WTC11 (cell line): ENCODE measurements around the gene KRT76. TPM values are rescaled to one million over a fixed set of nuclear protein-coding genes. Genes with fewer than 3 reads are reported as not detected.

ENCODE experiments used
- ATAC-seq: fragments of 200-7000 bp; cut with Tn5 transposase; 2 replicates; pipeline ENCODE4 v1.10.0; 2021; ENCODE audit warnings: mild to moderate bottlenecking, moderate library complexity
- CTCF ChIA-PET: fragments of 300-600 bp; sonication (Branson Sonifier 250); formaldehyde crosslinking; loops from one replicate; lab custom pipeline; 2021; ENCODE audit warnings: antibody characterized with exemption; lab: Charles Lee
- POLR2A ChIA-PET: fragments of 350-600 bp; sonication (Branson Sonifier 250); formaldehyde crosslinking; loops from one replicate; lab custom pipeline; 2021; ENCODE audit warnings: antibody characterized with exemption; lab: Charles Lee
- DNase-seq: peaks from one replicate; pipeline ENCODE4 v3.0.0; 2021; ENCODE audit warnings: low spot score
- H3K27ac Mint-ChIP-seq: 2 replicates; pipeline ENCODE4 v1.8.0; 2021; ENCODE audit warnings: mixed read lengths
- H3K27me3 Mint-ChIP-seq: 2 replicates; pipeline ENCODE4 v1.8.0; 2021; ENCODE audit warnings: low read depth, mild to moderate bottlenecking, moderate library complexity, mixed read lengths
- H3K36me3 Mint-ChIP-seq: 2 replicates; pipeline ENCODE4 v1.8.0; 2021; ENCODE audit warnings: mixed read lengths
- H3K4me1 Mint-ChIP-seq: 2 replicates; pipeline ENCODE4 v1.8.0; 2022; ENCODE audit warnings: mixed read lengths
- H3K4me3 Mint-ChIP-seq: 2 replicates; pipeline ENCODE4 v1.8.0; 2021; ENCODE audit warnings: mild to moderate bottlenecking, moderate library complexity, mixed read lengths
- H3K9me3 Mint-ChIP-seq: 2 replicates; pipeline ENCODE4 v1.8.0; 2021; ENCODE audit warnings: mixed read lengths
- ATF1 ChIP-seq: sonication (generic); formaldehyde crosslinking; IDR thresholded peaks from 2 replicates; pipeline ENCODE4 v1.8.1; 2023; ENCODE audit warnings: mild to moderate bottlenecking, moderate library complexity, missing genetic modification reagents
- E2F1 ChIP-seq: sonication (generic); formaldehyde crosslinking; IDR thresholded peaks from 2 replicates; pipeline ENCODE4 v1.8.0; 2022; ENCODE audit warnings: mild to moderate bottlenecking, missing genetic modification reagents
- E2F4 ChIP-seq: sonication (generic); formaldehyde crosslinking; IDR thresholded peaks from 2 replicates; pipeline ENCODE4 v1.8.1; 2022; ENCODE audit warnings: low read depth, mild to moderate bottlenecking, moderate library complexity, missing genetic modification reagents, borderline replicate concordance
- FOXJ3 ChIP-seq: sonication (generic); formaldehyde crosslinking; IDR thresholded peaks from 2 replicates; pipeline ENCODE4 v1.9.0; 2021; ENCODE audit warnings: missing genetic modification reagents, mild to moderate bottlenecking, borderline replicate concordance
- GTF2I ChIP-seq: fragments of 250-450 bp; sonication (Bioruptor Pico); conservative IDR thresholded peaks from 2 replicates; pipeline ENCODE4 v1.4.0; 2021; ENCODE audit warnings: mild to moderate bottlenecking
- KAT7 ChIP-seq: sonication (generic); formaldehyde crosslinking; IDR thresholded peaks from 2 replicates; pipeline ENCODE4 v1.8.1; 2023; ENCODE audit warnings: missing genetic modification reagents, mild to moderate bottlenecking, borderline replicate concordance
- NFE2L1 ChIP-seq: sonication (generic); formaldehyde crosslinking; IDR thresholded peaks from 2 replicates; pipeline ENCODE4 v1.8.1; 2023; ENCODE audit warnings: missing genetic modification reagents
- PRRX2 ChIP-seq: fragments of 250-450 bp; sonication (Bioruptor Pico); IDR thresholded peaks from 2 replicates; pipeline ENCODE4 v1.8.0; 2021; ENCODE audit warnings: mild to moderate bottlenecking
- RELA ChIP-seq: sonication (generic); formaldehyde crosslinking; IDR thresholded peaks from 2 replicates; pipeline ENCODE4 v1.8.1; 2022; ENCODE audit warnings: missing genetic modification reagents, mild to moderate bottlenecking, borderline replicate concordance
- RORB ChIP-seq: fragments of 250-450 bp; sonication (Bioruptor Pico); IDR thresholded peaks from 2 replicates; pipeline ENCODE4 v1.9.0; 2021; ENCODE audit warnings: mild to moderate bottlenecking
- TEAD4 ChIP-seq: sonication (generic); formaldehyde crosslinking; IDR thresholded peaks from 2 replicates; pipeline ENCODE4 v1.8.0; 2022; ENCODE audit warnings: mild to moderate bottlenecking, missing genetic modification reagents
- ZNF423 ChIP-seq: fragments of 250-450 bp; sonication (Bioruptor Pico); IDR thresholded peaks from 2 replicates; pipeline ENCODE4 v2.1.2; 2022; ENCODE audit warnings: mild to moderate bottlenecking, moderate library complexity
- total RNA-seq: library from RNA; stranded (reverse); gene quantifications from 3 replicates; pipeline ENCODE4 v1.2.3, GENCODE V29; 2021
- TF ChIP-seq, protein P1 (sequence below): sonication (generic); formaldehyde crosslinking; IDR thresholded peaks from 2 replicates; pipeline ENCODE4 v1.8.0; 2023; ENCODE audit warnings: missing genetic modification reagents
- TF ChIP-seq, protein P2 (sequence below): fragments of 250-450 bp; sonication (Bioruptor Pico); IDR thresholded peaks from 2 replicates; pipeline ENCODE4 v2.1.2; 2022; ENCODE audit warnings: mild to moderate bottlenecking, moderate library complexity
- TF ChIP-seq, protein P3 (sequence below): fragments of 250-450 bp; sonication (Bioruptor Pico); IDR thresholded peaks from 2 replicates; pipeline ENCODE4 v1.9.0; 2021; ENCODE audit warnings: mild to moderate bottlenecking

Gene KRT76
- total RNA-seq, 1 experiment from 2014 or later: not detected

DNA sequence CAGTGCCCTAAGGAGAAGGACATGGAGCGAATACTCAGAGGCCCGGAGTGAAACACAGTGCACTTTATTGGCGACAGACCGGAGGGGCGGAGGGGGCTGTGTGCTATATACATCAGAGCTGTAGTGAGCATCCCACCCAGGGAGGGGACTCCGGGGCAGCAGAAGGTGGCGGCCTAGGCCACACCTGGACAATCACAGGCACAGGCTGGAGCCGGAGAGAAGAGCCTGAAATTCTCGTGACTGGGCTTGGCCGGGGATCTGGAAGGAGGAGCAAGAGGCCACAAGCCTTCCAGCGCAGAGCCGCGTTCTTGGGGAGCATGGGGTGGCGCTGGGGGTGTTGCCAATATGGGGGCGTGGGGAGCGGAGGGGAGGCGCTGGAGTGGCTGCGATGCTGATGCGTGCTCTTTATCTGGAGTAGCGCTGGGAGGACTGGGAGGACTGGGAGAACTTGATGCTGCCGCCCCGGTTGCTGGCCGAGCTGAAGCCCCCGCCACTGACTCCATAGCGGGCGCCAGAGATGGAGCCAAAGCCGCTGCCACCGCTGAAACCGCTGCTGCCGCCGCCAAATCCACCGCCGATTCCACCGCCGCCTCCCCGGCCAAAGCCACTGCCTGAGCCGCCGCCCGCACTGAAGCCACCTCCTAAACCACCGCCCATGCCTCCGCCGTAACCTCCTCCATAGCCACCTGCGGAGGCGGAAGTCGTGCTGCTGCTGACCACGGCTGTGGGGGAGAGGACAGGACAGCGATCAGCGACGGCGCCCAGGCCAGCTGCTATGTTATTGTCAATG, 12.7 kb upstream of the KRT76 start:
- TF ChIP-seq E2F1 (CRISPR knock-in tag) (no peak), NFE2L1 (CRISPR knock-in tag) (0 out of 2 replicates have a peak, but pooled peaks have one; percentile 14)
- peak; percentile 75 for ATAC-seq
- peaks cover 14% of the 10 kb centered on the region for H3K27me3 Mint-ChIP-seq

GRCh38 chr12:52788876-52789636, 11.9 kb upstream of the KRT76 start:
- Mint-ChIP-seq H3K4me1 (peaks cover 7% of the 10 kb centered on the region), H3K27ac (no peak overlapping the region), H3K36me3 (no peaks in the 10 kb centered on the region), H3K27me3 (peaks cover 14% of the 10 kb centered on the region), H3K9me3 (peaks cover 7% of the 10 kb centered on the region), H3K4me3 (peak overlapping the region; percentile 50; the same call in 1 of the 2 replicates)
- ATAC-seq (no peak), DNase-seq (no peak)
- CTCF ChIA-PET: interaction anchor here (1.0 to 5.8 kb wide), 8 partner anchors 13 to 97 kb away, joined by 3 to 25 read pairs (median 4); no protein-coding TSS in a partner anchor
- no peak for TF ChIP-seq ATF1
- no peak for TF ChIP-seq RORB
- no peak for TF ChIP-seq GTF2I (CRISPR knock-in tag)
- TF ChIP-seq E2F4 (CRISPR knock-in tag): no peak
- TF ChIP-seq, protein P1, sequence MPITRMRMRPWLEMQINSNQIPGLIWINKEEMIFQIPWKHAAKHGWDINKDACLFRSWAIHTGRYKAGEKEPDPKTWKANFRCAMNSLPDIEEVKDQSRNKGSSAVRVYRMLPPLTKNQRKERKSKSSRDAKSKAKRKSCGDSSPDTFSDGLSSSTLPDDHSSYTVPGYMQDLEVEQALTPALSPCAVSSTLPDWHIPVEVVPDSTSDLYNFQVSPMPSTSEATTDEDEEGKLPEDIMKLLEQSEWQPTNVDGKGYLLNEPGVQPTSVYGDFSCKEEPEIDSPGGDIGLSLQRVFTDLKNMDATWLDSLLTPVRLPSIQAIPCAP (CRISPR knock-in tag): no peak
- no peak for TF ChIP-seq ZNF423
- TF ChIP-seq FOXJ3 (CRISPR knock-in tag): no peak
- TF ChIP-seq TEAD4: no peak
- TF ChIP-seq, protein P2, sequence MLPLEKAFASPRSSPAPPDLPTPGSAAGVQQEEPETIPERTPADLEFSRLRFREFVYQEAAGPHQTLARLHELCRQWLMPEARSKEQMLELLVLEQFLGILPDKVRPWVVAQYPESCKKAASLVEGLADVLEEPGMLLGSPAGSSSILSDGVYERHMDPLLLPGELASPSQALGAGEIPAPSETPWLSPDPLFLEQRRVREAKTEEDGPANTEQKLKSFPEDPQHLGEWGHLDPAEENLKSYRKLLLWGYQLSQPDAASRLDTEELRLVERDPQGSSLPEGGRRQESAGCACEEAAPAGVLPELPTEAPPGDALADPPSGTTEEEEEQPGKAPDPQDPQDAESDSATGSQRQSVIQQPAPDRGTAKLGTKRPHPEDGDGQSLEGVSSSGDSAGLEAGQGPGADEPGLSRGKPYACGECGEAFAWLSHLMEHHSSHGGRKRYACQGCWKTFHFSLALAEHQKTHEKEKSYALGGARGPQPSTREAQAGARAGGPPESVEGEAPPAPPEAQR (CRISPR knock-in tag): no peak
- no peak for TF ChIP-seq KAT7 (CRISPR knock-in tag)
- TF ChIP-seq, protein P3, sequence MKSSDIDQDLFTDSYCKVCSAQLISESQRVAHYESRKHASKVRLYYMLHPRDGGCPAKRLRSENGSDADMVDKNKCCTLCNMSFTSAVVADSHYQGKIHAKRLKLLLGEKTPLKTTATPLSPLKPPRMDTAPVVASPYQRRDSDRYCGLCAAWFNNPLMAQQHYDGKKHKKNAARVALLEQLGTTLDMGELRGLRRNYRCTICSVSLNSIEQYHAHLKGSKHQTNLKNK (CRISPR knock-in tag): no peak
- no peak for TF ChIP-seq RELA (CRISPR knock-in tag)
- no peak for TF ChIP-seq PRRX2
- POLR2A ChIA-PET: interaction anchor here (1.1 kb wide), 1 partner anchor 16 kb away, joined by 3 read pairs; no protein-coding TSS in a partner anchor

More for the DNA sequence above, 12.7 kb upstream of the KRT76 start:
- DNase-seq: peak; percentile 56
- H3K36me3 Mint-ChIP-seq: no peaks in the 10 kb centered on the region
- H3K27ac Mint-ChIP-seq: no peak overlapping the region
- H3K4me3 Mint-ChIP-seq: peak overlapping the region; percentile 50
- ChIA-PET POLR2A (interaction anchor here (1.1 kb wide), 1 partner anchor 15 kb away, joined by 3 read pairs; no protein-coding TSS in a partner anchor), CTCF (interaction anchor here (1.0 to 5.8 kb wide), 10 partner anchors 12 to 98 kb away, joined by 3 to 25 read pairs (median 4); no protein-coding TSS in a partner anchor)
- H3K4me1 Mint-ChIP-seq: peaks cover 7% of the 10 kb centered on the region
- peaks cover 7% of the 10 kb centered on the region for H3K9me3 Mint-ChIP-seq
